A673 (cell line): Measurements from ENCODE around the gene SLBP.
"Not testable (repeated sequence)": the region's sequence is repeated elsewhere in the genome, so short reads cannot be mapped to it uniquely, and the experiment has no call there.

Source experiments
- CTCF ChIP-seq: fragments of 300-800, 200-600 bp; sonication (generic); conservative IDR thresholded peaks from 2 replicates; pipeline ENCODE4 v1.5.1; 2017; ENCODE audit warnings: low read depth, mild to moderate bottlenecking, antibody characterized with exemption, low read length, moderate library complexity, mixed read lengths
- EZH2 ChIP-seq: fragments of 200-600 bp; sonication (generic); IDR thresholded peaks from 2 replicates; pipeline ENCODE4 v1.6.1; 2017; ENCODE audit warnings: borderline replicate concordance, low read depth, mild to moderate bottlenecking, mixed read lengths, antibody characterized with exemption, low read length; ENCODE audit not compliant: poor library complexity, severe bottlenecking

- TF ChIP-seq EZH2, CTCF: not testable (repeated sequence)
Observed at GRCh38 chr4:1701671-1702070, 10.4 kb downstream of the SLBP start.
